HL-60 (cell line): ENCODE measurements around the gene TMEM151A.

Experiments used
- DNase-seq, 2 experiments: peaks; one replicate each; pipeline ENCODE4 v3.0.0-alpha.2; 2010 to 2020; ENCODE audit warnings: low read depth in 1 of 2, low spot score in 1 of 2
- H3K27ac ChIP-seq: fragments of 250-450 bp; sonication (Bioruptor Pico); replicated peaks from 2 replicates; pipeline ENCODE4 v1.5.1; 2020; ENCODE audit warnings: mild to moderate bottlenecking, moderate library complexity
- H3K27me3 ChIP-seq: fragments of 250-450 bp; sonication (Bioruptor Pico); 2 replicates; pipeline ENCODE4 v1.5.1; 2021; ENCODE audit warnings: mild to moderate bottlenecking, moderate library complexity; ENCODE audit not compliant: insufficient read depth, poor library complexity, severe bottlenecking
- H3K4me3 ChIP-seq: replicated peaks from 2 replicates; pipeline ENCODE4 v1.5.1; 2011; ENCODE audit warnings: mild to moderate bottlenecking, control low read depth, low read length; ENCODE audit not compliant: insufficient read depth
- GABPA ChIP-seq: IDR thresholded peaks from 2 replicates; pipeline ENCODE4 v1.6.1; 2012; ENCODE audit warnings: low read depth
- POLR2AphosphoS5 ChIP-seq: IDR thresholded peaks from 2 replicates; pipeline ENCODE4 v1.6.1; 2012; ENCODE audit warnings: low read depth
- REST ChIP-seq: IDR thresholded peaks from 2 replicates; pipeline ENCODE4 v1.6.1; 2012; ENCODE audit warnings: low read depth; ENCODE audit not compliant: insufficient replicate concordance
- SPI1 ChIP-seq: IDR thresholded peaks from 2 replicates; pipeline ENCODE4 v1.6.1; 2012; ENCODE audit warnings: low read depth, mild to moderate bottlenecking, borderline replicate concordance
- TF ChIP-seq, protein P1 (sequence below): IDR thresholded peaks from one replicate; pipeline ENCODE4 v1.5.1; 2011; ENCODE audit warnings: low read length, control low read depth, inconsistent platforms; ENCODE audit not compliant: insufficient read depth

The TMEM151A gene

DNA sequence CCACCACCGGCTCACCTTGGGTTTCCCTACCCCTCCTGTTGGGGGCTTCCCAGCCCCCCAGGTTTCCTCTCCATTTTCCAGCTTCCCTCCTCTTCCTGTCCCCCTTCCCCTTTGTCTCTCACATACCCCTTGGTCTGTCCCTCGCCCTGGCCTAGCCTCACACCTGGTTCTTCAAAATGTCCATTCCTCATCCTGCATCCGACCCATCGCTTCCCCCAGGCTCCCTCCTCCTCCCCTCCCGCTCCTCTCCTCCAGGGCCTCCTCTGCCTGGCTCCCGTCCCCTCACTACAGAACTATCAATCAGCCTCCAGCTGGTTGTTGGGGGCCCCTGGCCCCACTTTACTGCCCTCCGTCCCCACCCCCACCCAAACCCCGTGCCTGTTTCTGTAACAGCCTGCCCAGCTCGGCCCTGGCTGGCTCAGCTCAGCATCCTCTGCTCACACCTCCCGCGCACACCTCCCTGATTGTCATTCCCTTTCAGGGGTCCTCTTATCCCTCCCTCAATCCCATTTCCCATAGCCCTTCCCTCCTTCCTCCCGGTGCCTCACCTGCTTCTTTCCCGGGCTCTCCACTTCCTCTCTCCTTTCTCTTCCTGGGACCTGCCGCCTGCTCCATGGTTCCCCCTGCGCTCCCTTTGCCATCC is 12.5 kb upstream of the TMEM151A start:
- Histone ChIP-seq H3K27ac (no peak overlapping the region), H3K4me3 (no peak overlapping the region), H3K27me3 (no peaks in the 10 kb centered on the region)
- no peak for TF ChIP-seq GABPA
- TF ChIP-seq, protein P1, sequence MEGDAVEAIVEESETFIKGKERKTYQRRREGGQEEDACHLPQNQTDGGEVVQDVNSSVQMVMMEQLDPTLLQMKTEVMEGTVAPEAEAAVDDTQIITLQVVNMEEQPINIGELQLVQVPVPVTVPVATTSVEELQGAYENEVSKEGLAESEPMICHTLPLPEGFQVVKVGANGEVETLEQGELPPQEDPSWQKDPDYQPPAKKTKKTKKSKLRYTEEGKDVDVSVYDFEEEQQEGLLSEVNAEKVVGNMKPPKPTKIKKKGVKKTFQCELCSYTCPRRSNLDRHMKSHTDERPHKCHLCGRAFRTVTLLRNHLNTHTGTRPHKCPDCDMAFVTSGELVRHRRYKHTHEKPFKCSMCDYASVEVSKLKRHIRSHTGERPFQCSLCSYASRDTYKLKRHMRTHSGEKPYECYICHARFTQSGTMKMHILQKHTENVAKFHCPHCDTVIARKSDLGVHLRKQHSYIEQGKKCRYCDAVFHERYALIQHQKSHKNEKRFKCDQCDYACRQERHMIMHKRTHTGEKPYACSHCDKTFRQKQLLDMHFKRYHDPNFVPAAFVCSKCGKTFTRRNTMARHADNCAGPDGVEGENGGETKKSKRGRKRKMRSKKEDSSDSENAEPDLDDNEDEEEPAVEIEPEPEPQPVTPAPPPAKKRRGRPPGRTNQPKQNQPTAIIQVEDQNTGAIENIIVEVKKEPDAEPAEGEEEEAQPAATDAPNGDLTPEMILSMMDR: no peak
- TF ChIP-seq SPI1: no peak
- TF ChIP-seq REST: no peak
- TF ChIP-seq POLR2AphosphoS5: no peak
- no peak for DNase-seq

DNA sequence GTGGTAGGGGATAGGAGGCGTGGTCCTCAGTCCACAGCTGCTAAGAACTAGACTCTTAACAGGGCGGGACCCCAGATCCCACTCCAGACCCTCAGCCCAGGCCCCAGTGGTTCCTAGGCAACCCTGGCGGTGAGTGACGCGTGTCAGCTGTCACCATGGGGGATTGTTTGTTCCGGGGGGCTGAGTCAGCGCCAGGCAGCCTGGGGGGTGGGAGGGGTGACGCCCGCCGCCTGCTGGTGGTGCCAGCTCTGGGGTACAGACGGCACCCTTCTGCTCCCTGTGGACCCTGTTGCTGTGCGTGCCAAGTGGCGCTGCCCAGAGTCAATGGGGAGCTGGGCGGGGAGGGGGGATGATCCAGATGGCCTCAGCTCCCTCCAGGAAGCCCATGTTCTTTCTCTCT is 11.3 kb upstream of the TMEM151A start:
- H3K27me3 ChIP-seq: no peaks in the 10 kb centered on the region
- H3K4me3 ChIP-seq: no peak overlapping the region
- no peak overlapping the region for H3K27ac ChIP-seq
- DNase-seq: no peak
- no peak for TF ChIP-seq REST
- no peak for TF ChIP-seq SPI1
- TF ChIP-seq, protein P1: no peak
- no peak for TF ChIP-seq GABPA
- TF ChIP-seq POLR2AphosphoS5: no peak

GRCh38 chr11:66281001-66281400 is 10.7 kb upstream of the TMEM151A start:
- Histone ChIP-seq H3K4me3 (no peak overlapping the region), H3K27me3 (no peaks in the 10 kb centered on the region), H3K27ac (no peak overlapping the region)
- no peak for DNase-seq
- no peak for TF ChIP-seq GABPA
- TF ChIP-seq REST: no peak
- no peak for TF ChIP-seq POLR2AphosphoS5
- TF ChIP-seq SPI1: no peak
- TF ChIP-seq, protein P1: no peak
